ENCODE data around the gene TPRA1.

TPRA1 gene

DNA sequence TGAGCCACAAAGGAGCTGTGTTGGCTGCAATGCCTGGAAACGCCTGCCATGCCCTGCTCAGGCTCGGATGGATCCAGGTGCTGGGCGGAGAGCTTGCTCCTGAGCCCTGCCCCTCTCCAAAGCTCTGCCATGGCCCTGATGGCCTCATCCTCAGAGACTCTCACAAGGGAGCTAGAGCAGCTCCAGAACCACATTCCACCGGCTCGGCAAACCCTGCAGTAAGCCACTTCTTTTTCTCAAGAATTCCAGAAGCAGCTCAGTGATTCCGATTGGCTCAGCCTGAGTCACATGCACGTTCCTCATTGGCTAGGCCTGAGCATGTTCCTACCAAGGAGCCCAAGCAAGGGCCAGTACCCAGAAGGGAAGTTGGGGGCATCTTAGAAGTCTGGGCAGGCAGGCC, 24.8 kb downstream of the TPRA1 start:
- ATAC-seq, result peak; percentile 37
- TF ChIP-seq TCF4 (CRISPR knock-in tag; IDR thresholded peaks at IDR 0.05; ENCODE audit: borderline replicate concordance) (no peak), ESRRG (CRISPR knock-in tag; IDR thresholded peaks at IDR 0.05) (no peak), ZNF565 (CRISPR knock-in tag; conservative IDR thresholded peaks at IDR 0.05; ENCODE audit: low read depth) (no peak), RARB (CRISPR knock-in tag; IDR thresholded peaks at IDR 0.05) (no peak), ARNTL (CRISPR knock-in tag; IDR thresholded peaks at IDR 0.05; ENCODE audit: borderline replicate concordance, low read depth) (no peak), ISL1 (CRISPR knock-in tag; IDR thresholded peaks at IDR 0.05) (no peak), ZC3H10 (CRISPR knock-in tag; IDR thresholded peaks at IDR 0.05) (no peak), SNAI2 (CRISPR knock-in tag; IDR thresholded peaks at IDR 0.05) (no peak), GLIS3 (CRISPR knock-in tag; IDR thresholded peaks at IDR 0.05) (no peak), PPARA (CRISPR knock-in tag; IDR thresholded peaks at IDR 0.05; ENCODE audit: borderline replicate concordance) (no peak), ZFP30 (CRISPR knock-in tag; IDR thresholded peaks at IDR 0.05) (no peak), TOX (CRISPR knock-in tag; IDR thresholded peaks at IDR 0.05; ENCODE audit: borderline replicate concordance) (no peak)
- TF ChIP-seq, protein P1, sequence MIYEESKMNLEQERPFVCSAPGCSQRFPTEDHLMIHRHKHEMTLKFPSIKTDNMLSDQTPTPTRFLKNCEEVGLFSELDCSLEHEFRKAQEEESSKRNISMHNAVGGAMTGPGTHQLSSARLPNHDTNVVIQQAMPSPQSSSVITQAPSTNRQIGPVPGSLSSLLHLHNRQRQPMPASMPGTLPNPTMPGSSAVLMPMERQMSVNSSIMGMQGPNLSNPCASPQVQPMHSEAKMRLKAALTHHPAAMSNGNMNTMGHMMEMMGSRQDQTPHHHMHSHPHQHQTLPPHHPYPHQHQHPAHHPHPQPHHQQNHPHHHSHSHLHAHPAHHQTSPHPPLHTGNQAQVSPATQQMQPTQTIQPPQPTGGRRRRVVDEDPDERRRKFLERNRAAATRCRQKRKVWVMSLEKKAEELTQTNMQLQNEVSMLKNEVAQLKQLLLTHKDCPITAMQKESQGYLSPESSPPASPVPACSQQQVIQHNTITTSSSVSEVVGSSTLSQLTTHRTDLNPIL (CRISPR knock-in tag; IDR thresholded peaks at IDR 0.05; ENCODE audit: low read depth), result no peak
- TF ChIP-seq, protein P2, sequence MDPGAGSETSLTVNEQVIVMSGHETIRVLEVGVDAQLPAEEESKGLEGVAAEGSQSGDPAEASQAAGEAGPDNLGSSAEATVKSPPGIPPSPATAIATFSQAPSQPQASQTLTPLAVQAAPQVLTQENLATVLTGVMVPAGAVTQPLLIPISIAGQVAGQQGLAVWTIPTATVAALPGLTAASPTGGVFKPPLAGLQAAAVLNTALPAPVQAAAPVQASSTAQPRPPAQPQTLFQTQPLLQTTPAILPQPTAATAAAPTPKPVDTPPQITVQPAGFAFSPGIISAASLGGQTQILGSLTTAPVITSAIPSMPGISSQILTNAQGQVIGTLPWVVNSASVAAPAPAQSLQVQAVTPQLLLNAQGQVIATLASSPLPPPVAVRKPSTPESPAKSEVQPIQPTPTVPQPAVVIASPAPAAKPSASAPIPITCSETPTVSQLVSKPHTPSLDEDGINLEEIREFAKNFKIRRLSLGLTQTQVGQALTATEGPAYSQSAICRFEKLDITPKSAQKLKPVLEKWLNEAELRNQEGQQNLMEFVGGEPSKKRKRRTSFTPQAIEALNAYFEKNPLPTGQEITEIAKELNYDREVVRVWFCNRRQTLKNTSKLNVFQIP (CRISPR knock-in tag; IDR thresholded peaks at IDR 0.05; ENCODE audit: borderline replicate concordance, low read depth), result no peak
- TF ChIP-seq, protein P3, sequence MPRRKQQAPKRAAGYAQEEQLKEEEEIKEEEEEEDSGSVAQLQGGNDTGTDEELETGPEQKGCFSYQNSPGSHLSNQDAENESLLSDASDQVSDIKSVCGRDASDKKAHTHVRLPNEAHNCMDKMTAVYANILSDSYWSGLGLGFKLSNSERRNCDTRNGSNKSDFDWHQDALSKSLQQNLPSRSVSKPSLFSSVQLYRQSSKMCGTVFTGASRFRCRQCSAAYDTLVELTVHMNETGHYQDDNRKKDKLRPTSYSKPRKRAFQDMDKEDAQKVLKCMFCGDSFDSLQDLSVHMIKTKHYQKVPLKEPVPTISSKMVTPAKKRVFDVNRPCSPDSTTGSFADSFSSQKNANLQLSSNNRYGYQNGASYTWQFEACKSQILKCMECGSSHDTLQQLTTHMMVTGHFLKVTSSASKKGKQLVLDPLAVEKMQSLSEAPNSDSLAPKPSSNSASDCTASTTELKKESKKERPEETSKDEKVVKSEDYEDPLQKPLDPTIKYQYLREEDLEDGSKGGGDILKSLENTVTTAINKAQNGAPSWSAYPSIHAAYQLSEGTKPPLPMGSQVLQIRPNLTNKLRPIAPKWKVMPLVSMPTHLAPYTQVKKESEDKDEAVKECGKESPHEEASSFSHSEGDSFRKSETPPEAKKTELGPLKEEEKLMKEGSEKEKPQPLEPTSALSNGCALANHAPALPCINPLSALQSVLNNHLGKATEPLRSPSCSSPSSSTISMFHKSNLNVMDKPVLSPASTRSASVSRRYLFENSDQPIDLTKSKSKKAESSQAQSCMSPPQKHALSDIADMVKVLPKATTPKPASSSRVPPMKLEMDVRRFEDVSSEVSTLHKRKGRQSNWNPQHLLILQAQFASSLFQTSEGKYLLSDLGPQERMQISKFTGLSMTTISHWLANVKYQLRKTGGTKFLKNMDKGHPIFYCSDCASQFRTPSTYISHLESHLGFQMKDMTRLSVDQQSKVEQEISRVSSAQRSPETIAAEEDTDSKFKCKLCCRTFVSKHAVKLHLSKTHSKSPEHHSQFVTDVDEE (CRISPR knock-in tag; IDR thresholded peaks at IDR 0.05), result no peak

DNA sequence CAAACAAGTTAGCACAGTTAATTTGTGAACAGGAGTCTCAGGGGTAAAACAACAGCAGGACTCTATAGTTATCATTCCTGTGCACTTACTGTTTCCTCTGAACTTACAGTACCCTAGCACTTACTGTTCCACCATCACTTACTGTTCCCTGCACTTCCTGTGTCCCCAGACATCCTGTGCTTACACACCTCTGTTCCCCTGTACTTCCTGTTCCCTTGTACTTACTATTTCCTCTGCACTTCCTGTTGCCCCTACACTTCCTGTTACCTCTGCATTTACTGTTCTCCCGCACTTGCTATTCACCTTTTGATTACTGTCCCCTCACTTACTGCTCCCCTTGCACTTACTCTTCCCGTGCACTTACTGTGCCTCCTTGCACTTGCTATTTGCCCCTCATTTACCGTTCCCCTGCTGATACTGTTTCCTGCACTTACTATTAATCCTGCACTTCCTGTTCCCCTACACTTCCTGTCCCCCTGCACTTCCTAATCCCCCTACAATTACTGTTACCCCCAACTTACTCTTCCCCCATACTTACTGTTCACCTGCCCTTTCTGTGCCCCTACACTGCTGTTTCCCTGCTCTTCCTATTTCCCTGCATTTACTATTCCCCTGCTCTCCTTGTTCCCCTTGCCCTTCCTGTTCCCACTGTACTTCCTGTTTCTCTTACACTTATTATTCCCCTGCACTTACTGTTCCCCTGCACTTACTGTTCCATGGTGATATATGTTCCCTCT, 30.3 kb downstream of the TPRA1 start:
- TF ChIP-seq, protein P1 (CRISPR knock-in tag; IDR thresholded peaks at IDR 0.05; ENCODE audit: low read depth), result no peak
- TF ChIP-seq, protein P2 (CRISPR knock-in tag; IDR thresholded peaks at IDR 0.05; ENCODE audit: borderline replicate concordance, low read depth), result no peak
- no peak for TF ChIP-seq ZNF565 (CRISPR knock-in tag; conservative IDR thresholded peaks at IDR 0.05; ENCODE audit: low read depth)
- no peak for TF ChIP-seq CSDC2 (CRISPR knock-in tag; IDR thresholded peaks at IDR 0.05)
- TF ChIP-seq PPARA (CRISPR knock-in tag; IDR thresholded peaks at IDR 0.05; ENCODE audit: borderline replicate concordance), result no peak
- TF ChIP-seq OSR1 (CRISPR knock-in tag; IDR thresholded peaks at IDR 0.05), result no peak
- no peak for TF ChIP-seq ARNTL (CRISPR knock-in tag; IDR thresholded peaks at IDR 0.05; ENCODE audit: borderline replicate concordance, low read depth)
- no peak for TF ChIP-seq TCF4 (CRISPR knock-in tag; IDR thresholded peaks at IDR 0.05; ENCODE audit: borderline replicate concordance)
- TF ChIP-seq, protein P4, sequence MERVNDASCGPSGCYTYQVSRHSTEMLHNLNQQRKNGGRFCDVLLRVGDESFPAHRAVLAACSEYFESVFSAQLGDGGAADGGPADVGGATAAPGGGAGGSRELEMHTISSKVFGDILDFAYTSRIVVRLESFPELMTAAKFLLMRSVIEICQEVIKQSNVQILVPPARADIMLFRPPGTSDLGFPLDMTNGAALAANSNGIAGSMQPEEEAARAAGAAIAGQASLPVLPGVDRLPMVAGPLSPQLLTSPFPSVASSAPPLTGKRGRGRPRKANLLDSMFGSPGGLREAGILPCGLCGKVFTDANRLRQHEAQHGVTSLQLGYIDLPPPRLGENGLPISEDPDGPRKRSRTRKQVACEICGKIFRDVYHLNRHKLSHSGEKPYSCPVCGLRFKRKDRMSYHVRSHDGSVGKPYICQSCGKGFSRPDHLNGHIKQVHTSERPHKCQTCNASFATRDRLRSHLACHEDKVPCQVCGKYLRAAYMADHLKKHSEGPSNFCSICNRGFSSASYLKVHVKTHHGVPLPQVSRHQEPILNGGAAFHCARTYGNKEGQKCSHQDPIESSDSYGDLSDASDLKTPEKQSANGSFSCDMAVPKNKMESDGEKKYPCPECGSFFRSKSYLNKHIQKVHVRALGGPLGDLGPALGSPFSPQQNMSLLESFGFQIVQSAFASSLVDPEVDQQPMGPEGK (CRISPR knock-in tag; IDR thresholded peaks at IDR 0.05; ENCODE audit: borderline replicate concordance), result no peak
- TF ChIP-seq ZC3H10 (CRISPR knock-in tag; IDR thresholded peaks at IDR 0.05), result no peak
- no peak for TF ChIP-seq ZFP30 (CRISPR knock-in tag; IDR thresholded peaks at IDR 0.05)
- TF ChIP-seq ZNF70 (CRISPR knock-in tag; IDR thresholded peaks at IDR 0.05), result no peak
- TF ChIP-seq RARB (CRISPR knock-in tag; IDR thresholded peaks at IDR 0.05), result no peak
- no peak for TF ChIP-seq ISL1 (CRISPR knock-in tag; IDR thresholded peaks at IDR 0.05)
- no peak for TF ChIP-seq SNAI2 (CRISPR knock-in tag; IDR thresholded peaks at IDR 0.05)
- no peak for TF ChIP-seq ZFP3 (CRISPR knock-in tag; IDR thresholded peaks at IDR 0.05)
- TF ChIP-seq ESRRG (CRISPR knock-in tag; IDR thresholded peaks at IDR 0.05), result no peak
- TF ChIP-seq, protein P3 (CRISPR knock-in tag; IDR thresholded peaks at IDR 0.05), result no peak
- no peak for TF ChIP-seq BACH2 (CRISPR knock-in tag; IDR thresholded peaks at IDR 0.05; ENCODE audit: borderline replicate concordance)
- ATAC-seq, result no peak
